Panc1 (cell line): ENCODE measurements around the gene TRIM39. TPM values are rescaled to one million over a fixed set of nuclear protein-coding genes. Genes with fewer than 3 reads are reported as not detected.

Experiments
- ATAC-seq: fragments of 200-7000 bp; cut with Tn5 transposase; 2 replicates; pipeline ENCODE4 v1.9.1; 2020; ENCODE audit warnings: mild to moderate bottlenecking, moderate library complexity
- BruUV-seq: library from RNA; stranded (reverse); fragments of 400-500 nt; replicated peaks from 2 replicates; lab custom pipeline; 2021; lab: Mats Ljungman, UMichigan
- CTCF ChIA-PET: fragments of 300-600 bp; sonication (Branson Sonifier 250); formaldehyde crosslinking; loops from one replicate; lab custom pipeline; 2022; ENCODE audit warnings: antibody characterized with exemption; lab: Charles Lee
- POLR2A ChIA-PET: fragments of 300-600 bp; sonication (Branson Sonifier 250); formaldehyde crosslinking; loops from one replicate; lab custom pipeline; 2022; ENCODE audit warnings: antibody characterized with exemption; lab: Charles Lee
- DNase-seq: peaks from one replicate; pipeline ENCODE4 v3.0.0-alpha.2; 2010; ENCODE audit warnings: low read depth, low spot score
- H3K27ac ChIP-seq: 2 replicates; pipeline ENCODE4 v1.5.1; 2011; ENCODE audit warnings: mild to moderate bottlenecking, low read length, inconsistent platforms
- H3K27me3 ChIP-seq: fragments of 200-500 bp; sonication (Bioruptor generic); 2 replicates; pipeline ENCODE4 v1.6.0; 2014; ENCODE audit warnings: low read length, inconsistent platforms; ENCODE audit not compliant: control insufficient read depth, insufficient read depth
- H3K36me3 ChIP-seq: fragments of 200-500 bp; sonication (Bioruptor generic); 2 replicates; pipeline ENCODE4 v1.5.1; 2014; ENCODE audit warnings: inconsistent platforms, mild to moderate bottlenecking, low read length, moderate library complexity; ENCODE audit not compliant: control insufficient read depth, insufficient read depth
- H3K4me1 ChIP-seq: 2 replicates; pipeline ENCODE4 v1.5.1; 2011; ENCODE audit warnings: inconsistent platforms, mild to moderate bottlenecking, low read length, moderate library complexity; ENCODE audit not compliant: control insufficient read depth, insufficient read depth
- H3K4me3 ChIP-seq, 2 experiments: 2 replicates each; pipeline ENCODE4 v1.5.1; 2011 to 2012; ENCODE audit warnings: low read depth in 2 of 2, low read length in 2 of 2, mild to moderate bottlenecking in 2 of 2, inconsistent platforms in 1 of 2, moderate library complexity in 1 of 2
- H3K9me3 ChIP-seq: fragments of 200-500 bp; sonication (Bioruptor generic); 2 replicates; pipeline ENCODE4 v1.5.1; 2014; ENCODE audit warnings: low read depth, mild to moderate bottlenecking, inconsistent platforms, low read length, moderate library complexity; ENCODE audit not compliant: control insufficient read depth, insufficient read depth
- CTCF ChIP-seq: fragments of 450-650 bp; IDR thresholded peaks from 2 replicates; pipeline ENCODE4 v1.5.1; 2017; ENCODE audit warnings: mild to moderate bottlenecking
- POLR2AphosphoS5 ChIP-seq: IDR thresholded peaks from 2 replicates; pipeline ENCODE4 v1.6.1; 2012; ENCODE audit warnings: mild to moderate bottlenecking, low read depth, low read length, moderate library complexity
- REST ChIP-seq, 2 experiments: IDR thresholded peaks; 2 replicates each; pipeline ENCODE4 v1.6.1; 2011 to 2012; ENCODE audit warnings: low read depth in 2 of 2, control low read depth in 1 of 2, low read length in 1 of 2, mild to moderate bottlenecking in 1 of 2, moderate library complexity in 1 of 2; ENCODE audit not compliant: insufficient read depth in 1 of 2
- SIN3A ChIP-seq: IDR thresholded peaks from 2 replicates; pipeline ENCODE4 v1.6.1; 2012; ENCODE audit warnings: low read depth, mild to moderate bottlenecking, low read length, moderate library complexity, borderline replicate concordance; ENCODE audit not compliant: insufficient read depth
- TCF7L2 ChIP-seq: IDR thresholded peaks from 2 replicates; pipeline ENCODE4 v1.6.1; 2011; ENCODE audit warnings: mild to moderate bottlenecking, low read depth, low read length, inconsistent platforms
- in situ Hi-C: cut with HindIII; loops from 2 replicates; pipeline ENCODE4 v1.10.0; 2016; ENCODE audit warnings: low sequenced_read_pairs, low pct_unique_long_range_greater_than_20kb
- intact Hi-C: fragments of 100-400 bp; cut with micrococcal nuclease; formaldehyde crosslinking; loops from one replicate; pipeline ENCODE4 v1.10.0; 2022; ENCODE audit not compliant: unreplicated experiment
- total RNA-seq: library from RNA; stranded (reverse); gene quantifications from one replicate; pipeline ENCODE4 v1.2.1, GENCODE V29; 2021; ENCODE audit not compliant: unreplicated experiment

The TRIM39 gene
- total RNA-seq, 1 experiment from 2014 or later: 13.4 TPM

- in situ Hi-C loops: no loop called here
- H3K27me3 ChIP-seq: peaks cover 13% of the 10 kb centered on the region
- H3K4me1 ChIP-seq: no peaks in the 10 kb centered on the region
- no peaks in the 10 kb centered on the region for H3K36me3 ChIP-seq
- BruUV-seq: no TSS peak
- POLR2A ChIA-PET: no interaction called here
- intact Hi-C loops: no loop called here
- no peak overlapping the region for H3K27ac ChIP-seq
- ATAC-seq (no peak), DNase-seq (no peak)
- no peaks in the 10 kb centered on the region for H3K9me3 ChIP-seq
- TF ChIP-seq SIN3A (no peak), REST (IDR thresholded peaks at IDR 0.05; ENCODE audit: insufficient read depth in 1 of 2, low read depth in 2 of 2, low read length in 1 of 2) (peak; percentile 86 to 89)
- CTCF ChIA-PET: no interaction called here
- no peak overlapping the region for H3K4me3 ChIP-seq
Observed at GRCh38 chr6:30378290-30378937, 51.7 kb downstream of the TRIM39 start.

- DNase-seq (no peak), ATAC-seq (no peak)
- Histone ChIP-seq H3K4me1 (no peaks in the 10 kb centered on the region), H3K4me3 (no peak overlapping the region), H3K27me3 (peaks cover 13% of the 10 kb centered on the region), H3K9me3 (no peaks in the 10 kb centered on the region), H3K36me3 (no peaks in the 10 kb centered on the region), H3K27ac (no peak overlapping the region)
- in situ Hi-C loops (no loop called here), intact Hi-C loops (no loop called here)
- CTCF ChIA-PET: interaction anchor here (0.8 kb wide), 1 partner anchor 146 kb away, joined by 5 read pairs; no protein-coding TSS in a partner anchor
- POLR2A ChIA-PET: interaction anchor here (0.5 to 0.6 kb wide), 2 partner anchors 54 to 89 kb away, joined by 3 to 4 read pairs; no protein-coding TSS in a partner anchor
- TF ChIP-seq POLR2AphosphoS5 (no peak), TCF7L2 (no peak)
- BruUV-seq: no TSS peak
Observed at GRCh38 chr6:30380464-30380863, 53.7 kb downstream of the TRIM39 start.

GRCh38 chr6:30386166-30386565, 59.4 kb downstream of the TRIM39 start:
- no peaks in the 10 kb centered on the region for H3K4me1 ChIP-seq
- CTCF ChIA-PET: interaction anchor here (0.6 kb wide), 1 partner anchor 64 kb away, joined by 3 read pairs; no protein-coding TSS in a partner anchor
- H3K36me3 ChIP-seq: no peaks in the 10 kb centered on the region
- in situ Hi-C loops (no loop called here), intact Hi-C loops (no loop called here)
- TF ChIP-seq SIN3A (no peak), TCF7L2 (no peak), CTCF (no peak)
- DNase-seq: no peak
- POLR2A ChIA-PET: no interaction called here
- H3K4me3 ChIP-seq: no peak overlapping the region
- peaks cover 21% of the 10 kb centered on the region for H3K27me3 ChIP-seq
- no TSS peak for BruUV-seq
- H3K9me3 ChIP-seq: no peaks in the 10 kb centered on the region
- ATAC-seq: no peak
- H3K27ac ChIP-seq: no peak overlapping the region
